ENCODE data around the gene RMND5B.
"Not testable (repeated sequence)": the region's sequence is repeated elsewhere in the genome, so short reads cannot be mapped to it uniquely, and the experiment has no call there.

The RMND5B gene

DNA sequence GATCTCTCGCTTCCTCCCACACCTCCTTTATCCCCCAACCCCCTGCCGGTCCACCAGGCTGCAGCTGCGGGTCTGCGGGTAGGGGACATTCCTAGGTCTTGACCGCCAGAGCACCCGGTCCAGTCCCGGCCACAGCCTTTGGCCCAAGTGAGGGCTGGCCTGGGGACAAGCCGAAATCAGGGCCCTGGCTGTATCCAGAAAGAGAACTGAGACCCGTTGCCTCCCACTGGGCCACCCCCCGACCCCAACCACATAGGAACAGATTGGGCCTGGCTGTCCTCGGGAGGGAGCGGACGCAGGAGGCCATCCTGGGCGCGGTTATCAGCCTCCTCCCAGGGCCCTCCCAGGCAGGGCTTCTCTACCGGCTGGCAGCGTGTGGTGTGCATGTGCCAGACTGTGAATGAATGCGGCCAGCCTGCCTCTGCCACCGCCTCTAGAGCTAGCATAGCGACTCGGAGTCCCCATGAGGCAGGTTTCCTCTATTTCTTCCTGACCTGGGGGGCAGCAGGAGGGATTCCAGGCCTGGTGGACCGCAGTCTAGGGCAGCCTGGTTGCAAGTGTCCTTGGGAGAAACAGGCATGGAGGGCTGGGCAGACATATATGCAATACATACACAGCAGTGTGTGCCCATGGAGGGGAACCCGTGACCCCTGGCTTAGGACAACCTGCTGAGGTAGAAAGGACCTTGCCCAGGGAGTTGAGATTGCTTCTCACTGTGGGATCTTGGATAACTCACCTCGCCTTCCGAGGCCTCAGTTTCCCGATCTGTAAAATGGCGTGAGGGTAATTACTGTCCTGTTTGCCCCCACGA is 16.3 kb upstream of the RMND5B start:
- peak; percentile 64 for DNase-seq

GRCh38 chr5:178115136-178115813 is 15.5 kb upstream of the RMND5B start:
- DNase-seq: peak; percentile 74

DNA sequence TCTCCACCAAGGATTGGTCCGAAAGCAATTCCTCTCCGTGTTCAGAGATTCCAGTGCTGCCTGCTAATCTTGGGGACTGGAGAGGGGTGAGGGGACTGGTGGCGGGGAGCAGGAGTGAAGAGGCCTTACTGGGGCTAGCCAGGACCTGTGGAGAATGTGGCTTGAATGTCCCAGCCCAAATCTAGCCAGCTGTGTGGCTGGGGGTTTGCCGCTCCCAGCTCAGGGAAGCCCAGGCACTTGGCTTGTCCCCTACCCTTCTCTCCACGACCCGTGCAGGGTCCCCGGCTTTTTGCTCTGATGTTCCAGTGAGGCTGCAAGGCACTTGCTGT is 15.0 kb upstream of the RMND5B start:
- DNase-seq: peak; percentile 60

GRCh38 chr5:178116143-178116885 is 14.5 kb upstream of the RMND5B start:
- peak; percentile 80 for DNase-seq

DNA sequence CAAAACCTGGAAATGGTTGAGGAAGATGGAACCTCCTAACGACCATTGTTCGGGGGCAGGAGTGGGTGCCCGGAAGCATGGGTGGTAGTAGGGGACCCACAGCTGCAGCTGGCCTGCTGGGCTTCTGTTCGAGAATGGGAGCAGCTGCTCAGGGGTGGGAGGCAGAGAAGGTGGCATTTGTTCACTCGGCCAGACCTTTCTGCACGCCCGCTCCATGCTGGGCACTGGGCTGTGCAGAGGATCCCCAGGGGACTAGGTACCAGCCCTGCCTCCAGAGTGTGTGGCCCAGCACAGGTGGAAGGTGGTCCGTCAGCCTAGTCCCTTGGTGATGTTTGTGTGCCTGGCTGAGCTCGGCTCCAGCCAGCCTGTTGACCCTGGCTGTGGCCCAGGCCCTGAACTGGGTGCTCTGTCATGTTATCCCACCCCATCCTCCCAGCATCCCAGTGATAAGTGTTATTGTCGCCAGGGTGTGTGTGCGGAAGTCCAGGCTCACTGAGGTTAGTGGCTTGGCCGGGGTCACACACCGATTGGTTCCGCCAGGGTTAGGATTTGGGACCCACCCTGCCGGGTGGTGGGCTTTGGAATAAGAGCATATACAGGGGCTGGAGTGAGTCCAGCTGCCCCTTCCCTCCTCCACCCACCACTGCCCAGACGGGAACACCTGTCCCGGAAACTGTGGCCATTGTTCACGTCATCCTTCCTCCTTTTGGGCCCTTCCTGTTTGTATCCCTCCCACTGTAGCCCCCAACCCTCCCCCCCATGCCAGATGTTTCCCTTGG is 12.7 kb upstream of the RMND5B start:
- DNase-seq: no peak

DNA sequence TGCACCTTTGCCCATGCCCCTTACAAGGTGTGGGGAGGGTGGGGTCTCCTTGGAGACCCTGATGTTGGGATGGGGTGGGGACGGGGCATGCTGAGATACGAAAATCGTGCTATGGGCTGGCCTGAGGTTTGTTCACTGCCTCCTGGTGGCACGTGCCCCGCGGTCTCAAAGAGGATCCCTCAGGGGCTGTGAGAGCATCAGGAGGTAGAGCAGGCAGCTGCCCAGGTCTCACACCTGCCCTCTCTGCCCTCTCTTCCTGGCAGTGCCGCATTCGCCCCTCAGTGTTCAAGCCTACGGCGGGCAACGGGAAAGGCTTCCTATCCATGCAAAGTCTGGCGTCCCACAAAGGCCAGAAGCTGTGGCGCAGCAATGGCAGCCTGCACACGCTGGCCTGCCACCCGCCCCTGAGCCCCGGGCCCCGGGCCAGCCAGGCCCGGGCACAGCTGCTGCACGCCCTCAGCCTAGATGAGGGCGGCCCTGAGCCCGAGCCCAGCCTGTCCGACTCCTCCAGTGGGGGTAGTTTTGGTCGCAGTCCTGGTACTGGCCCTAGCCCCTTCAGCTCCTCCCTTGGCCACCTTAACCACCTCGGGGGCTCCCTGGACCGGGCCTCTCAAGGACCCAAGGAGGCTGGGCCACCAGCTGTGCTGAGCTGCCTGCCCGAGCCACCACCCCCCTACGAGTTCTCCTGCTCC is 10.8 kb upstream of the RMND5B start:
- DNase-seq: no peak

GRCh38 chr5:178120607-178121357 is 10.0 kb upstream of the RMND5B start:
- peak; percentile 90 for DNase-seq

- peak; percentile 45 for DNase-seq
Observed at GRCh38 chr5:178121391-178122276, 9.2 kb upstream of the RMND5B start.

DNA sequence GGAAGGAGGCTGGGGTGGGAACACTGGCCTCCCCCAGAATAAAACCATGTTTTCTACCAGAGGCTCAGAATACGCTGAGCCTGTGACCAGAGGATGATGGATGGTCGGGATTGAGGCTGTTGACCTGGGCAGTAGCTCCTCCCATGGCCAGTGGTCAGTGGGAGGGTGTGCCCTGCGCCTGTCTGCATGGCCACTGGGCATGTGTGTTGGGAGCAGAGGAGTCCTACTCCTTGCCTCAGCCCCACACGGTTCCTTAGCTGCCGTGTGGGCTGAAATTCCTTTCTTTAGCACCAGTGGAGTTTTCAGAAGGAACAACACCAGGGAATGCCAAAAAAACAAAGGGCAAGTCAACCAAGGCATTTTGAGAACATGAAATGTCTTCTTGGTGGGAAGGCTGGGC is 8.5 kb upstream of the RMND5B start:
- DNase-seq: no peak

GRCh38 chr5:178123094-178123965 is 7.5 kb upstream of the RMND5B start:
- DNase-seq: no peak

DNA sequence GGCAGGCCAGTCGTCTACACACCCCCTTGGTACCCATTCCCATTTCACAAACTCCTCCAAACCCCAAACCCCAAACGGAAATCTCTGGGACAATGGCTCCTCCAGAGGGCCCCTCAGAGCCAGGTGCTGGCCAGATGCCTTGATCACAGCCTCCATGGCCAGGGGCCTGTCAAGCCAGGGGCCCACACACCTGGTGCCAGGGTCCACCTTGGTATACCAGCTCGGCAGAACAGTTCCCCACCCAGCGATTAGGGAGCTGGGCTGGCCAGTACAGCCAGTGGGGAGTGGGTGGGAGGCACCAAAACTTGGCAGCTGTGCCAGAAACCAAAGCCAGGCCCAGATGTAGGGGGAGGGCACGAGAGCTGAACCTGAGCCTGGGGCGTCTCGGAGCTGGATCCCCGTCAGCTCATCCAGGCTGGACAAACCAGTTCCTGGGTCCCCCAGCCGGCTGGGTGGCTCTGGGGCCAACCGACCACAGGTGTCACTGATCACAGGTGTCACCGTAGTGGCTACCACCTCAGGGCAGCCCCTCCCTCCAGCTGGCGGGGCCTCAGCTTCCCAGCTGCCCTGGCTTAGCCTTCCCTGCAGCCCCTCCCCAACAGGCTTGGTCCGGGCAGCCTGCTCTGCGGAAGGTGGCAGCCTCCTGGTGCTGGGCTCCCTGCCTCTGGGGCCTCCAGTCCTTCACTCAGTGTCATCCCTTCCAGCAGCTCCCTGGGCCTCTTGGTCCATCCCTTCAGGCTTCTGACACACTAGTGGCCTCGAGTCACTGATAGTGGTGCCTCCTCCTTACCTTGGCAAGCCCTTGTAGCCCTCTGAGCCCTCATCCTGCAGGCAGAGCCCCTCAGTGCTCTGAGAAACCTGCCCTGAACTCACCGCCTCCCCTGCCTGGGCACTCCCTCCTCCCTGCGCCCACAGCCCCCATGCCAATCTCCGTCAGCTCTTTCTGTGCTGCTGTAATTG is 6.6 kb upstream of the RMND5B start:
- DNase-seq: no peak

GRCh38 chr5:178125253-178125906 is 5.4 kb upstream of the RMND5B start:
- DNase-seq: no peak

DNA sequence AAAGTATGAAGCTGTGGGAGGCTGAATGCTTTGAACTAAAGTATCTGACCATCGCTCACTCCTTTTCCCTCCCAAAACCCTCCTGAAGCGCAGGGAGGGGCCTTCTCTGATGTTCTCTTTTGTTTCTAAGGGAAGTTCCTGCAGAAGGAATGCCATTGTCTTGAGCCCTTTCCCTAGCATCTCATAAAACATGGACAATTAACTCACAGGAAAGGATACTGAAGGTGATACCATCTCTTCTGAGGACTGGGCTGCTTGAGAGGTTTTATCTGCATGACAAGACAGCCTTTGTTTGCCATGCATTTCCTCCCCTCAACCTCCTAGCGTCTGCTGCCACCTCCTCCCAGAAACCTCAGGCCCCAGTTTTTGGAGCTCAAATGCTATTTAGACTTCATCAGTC is 4.3 kb upstream of the RMND5B start:
- DNase-seq: no peak

DNA sequence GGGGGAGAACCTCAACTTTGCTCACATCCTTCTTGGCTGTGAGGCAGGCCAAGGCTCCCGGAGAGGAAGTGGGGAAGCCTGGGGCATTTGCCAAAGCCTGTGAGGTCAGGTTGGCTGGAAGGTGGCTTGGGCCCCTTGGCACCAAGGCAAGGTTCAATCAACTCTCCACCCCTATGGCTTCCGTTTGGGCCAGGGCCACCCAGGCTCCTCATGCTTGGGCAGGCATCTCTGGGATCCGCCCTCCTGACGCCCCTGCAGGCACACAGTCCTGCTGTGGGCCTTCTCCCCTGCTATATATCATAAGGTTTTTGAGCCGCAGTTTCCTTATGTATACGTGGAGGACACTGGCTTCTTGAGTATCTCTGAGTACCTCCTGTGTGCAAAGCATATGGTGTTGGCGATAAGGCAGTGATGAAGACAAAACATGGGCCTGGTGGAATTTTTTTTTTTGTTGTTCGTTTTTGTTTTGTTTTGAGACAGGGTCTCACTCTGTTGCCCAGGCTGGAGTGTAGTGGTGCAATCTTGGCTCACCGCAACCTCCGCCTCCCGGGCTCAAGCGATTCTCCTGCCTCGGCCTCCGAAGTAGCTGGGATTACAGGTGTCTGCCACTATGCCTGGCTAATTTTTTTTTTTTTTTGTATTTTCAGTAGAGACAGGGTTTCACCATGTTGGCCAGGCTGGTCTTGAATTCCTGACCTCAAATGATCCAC is 3.4 kb upstream of the RMND5B start:
- DNase-seq: not testable (repeated sequence)

DNA sequence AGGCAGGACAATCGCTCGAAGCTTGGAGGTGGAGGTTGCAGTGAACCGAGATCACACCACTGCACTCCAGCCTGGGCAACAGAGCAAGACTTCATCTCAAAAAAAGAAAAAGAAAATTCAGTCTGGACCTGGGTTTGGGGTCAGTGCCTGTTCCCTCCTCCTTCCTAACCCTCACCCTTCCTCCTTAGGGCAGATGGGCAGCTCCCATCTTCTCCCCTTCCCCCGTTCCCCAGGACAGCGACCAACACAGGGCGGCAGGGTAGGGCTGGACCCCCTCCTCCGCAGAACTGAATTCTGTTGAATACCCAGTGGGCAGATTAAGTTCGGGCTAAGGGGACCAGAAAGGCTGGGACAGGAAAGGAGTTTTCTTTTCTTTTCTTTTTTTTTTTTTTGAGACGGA is 1.5 kb upstream of the RMND5B start:
- no peak for DNase-seq

DNA sequence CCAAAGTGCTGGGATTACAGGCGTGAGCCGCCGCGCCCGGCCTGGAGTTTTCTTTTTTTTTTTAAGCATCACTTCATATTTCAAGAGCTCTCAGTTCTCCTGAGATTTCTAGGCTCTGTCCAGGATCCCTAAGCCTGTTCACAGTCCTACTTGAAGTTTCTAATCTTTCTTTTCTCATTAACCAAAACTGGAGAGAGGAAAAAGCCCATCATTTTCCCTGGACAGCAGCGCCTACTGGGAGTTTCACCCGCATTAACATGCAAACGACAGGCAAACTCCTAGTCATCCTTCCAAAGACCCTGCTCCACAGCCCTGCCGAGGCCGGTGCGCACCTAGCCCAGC is 609 bp upstream of the RMND5B start:
- not testable (repeated sequence) for DNase-seq

DNA sequence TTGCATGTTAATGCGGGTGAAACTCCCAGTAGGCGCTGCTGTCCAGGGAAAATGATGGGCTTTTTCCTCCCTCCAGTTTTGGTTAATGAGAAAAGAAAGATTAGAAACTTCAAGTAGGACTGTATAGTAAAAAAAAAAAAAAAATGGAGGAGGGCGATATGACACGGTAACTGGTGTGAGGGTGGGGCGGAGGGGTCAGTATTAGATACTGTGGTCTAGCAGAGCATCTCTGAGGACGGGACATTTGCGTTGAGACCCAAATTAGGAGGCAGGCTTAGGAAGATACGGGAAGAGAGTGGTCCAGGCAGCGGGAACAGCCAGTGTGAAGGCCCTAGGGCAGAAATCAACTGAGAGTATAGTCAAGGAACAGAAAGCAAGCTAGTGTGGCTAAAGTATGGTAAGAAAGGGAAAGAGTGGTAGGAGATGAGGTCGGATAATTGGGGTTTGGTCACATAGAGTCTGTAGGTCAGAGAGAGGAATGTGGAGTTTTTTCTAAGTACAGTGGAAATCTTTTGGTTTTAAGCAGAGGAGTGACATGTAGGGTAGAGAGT is 707 bp downstream of the RMND5B start:
- DNase-seq: peak; percentile 20
